HG03520 (cell line): ENCODE results near the gene SPEN.

Source experiments
- ATAC-seq: cut with Tn5 transposase; IDR thresholded peaks from one replicate; pipeline ENCODE4 v1.9.1; 2021; ENCODE audit warnings: mild to moderate bottlenecking, moderate library complexity; ENCODE audit not compliant: unreplicated experiment

The SPEN gene

DNA sequence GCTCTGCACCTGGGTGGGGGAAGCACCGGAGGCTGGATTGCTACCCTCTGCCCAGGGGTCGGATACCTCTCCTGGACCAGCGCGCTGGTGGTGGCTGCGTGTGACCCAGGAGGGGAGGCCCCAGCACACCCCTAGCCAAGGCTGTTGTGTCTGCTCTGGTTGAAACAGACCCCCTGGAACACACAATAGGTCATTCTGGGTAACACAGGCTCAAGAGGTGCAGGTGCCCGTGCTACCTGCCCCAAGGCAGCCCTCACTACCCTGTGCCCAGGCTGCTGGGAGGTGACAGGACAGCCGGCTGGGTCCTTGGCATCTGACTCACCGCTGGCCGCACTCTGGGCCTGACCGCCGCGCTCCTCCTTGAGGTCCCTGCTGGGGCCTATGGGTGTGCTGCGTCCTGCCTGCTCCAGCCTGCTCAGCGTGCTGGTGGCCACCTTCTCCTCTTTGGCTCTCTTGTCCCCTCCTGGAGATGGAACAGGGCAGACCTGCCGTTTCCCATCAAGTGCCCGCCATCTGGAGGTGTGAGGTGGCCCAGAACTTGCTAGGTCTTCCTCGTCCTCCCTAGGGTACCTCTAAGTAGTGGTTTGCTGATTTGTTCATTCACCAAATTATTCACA, 98.4 kb downstream of the SPEN start:
- ATAC-seq = no peak

DNA sequence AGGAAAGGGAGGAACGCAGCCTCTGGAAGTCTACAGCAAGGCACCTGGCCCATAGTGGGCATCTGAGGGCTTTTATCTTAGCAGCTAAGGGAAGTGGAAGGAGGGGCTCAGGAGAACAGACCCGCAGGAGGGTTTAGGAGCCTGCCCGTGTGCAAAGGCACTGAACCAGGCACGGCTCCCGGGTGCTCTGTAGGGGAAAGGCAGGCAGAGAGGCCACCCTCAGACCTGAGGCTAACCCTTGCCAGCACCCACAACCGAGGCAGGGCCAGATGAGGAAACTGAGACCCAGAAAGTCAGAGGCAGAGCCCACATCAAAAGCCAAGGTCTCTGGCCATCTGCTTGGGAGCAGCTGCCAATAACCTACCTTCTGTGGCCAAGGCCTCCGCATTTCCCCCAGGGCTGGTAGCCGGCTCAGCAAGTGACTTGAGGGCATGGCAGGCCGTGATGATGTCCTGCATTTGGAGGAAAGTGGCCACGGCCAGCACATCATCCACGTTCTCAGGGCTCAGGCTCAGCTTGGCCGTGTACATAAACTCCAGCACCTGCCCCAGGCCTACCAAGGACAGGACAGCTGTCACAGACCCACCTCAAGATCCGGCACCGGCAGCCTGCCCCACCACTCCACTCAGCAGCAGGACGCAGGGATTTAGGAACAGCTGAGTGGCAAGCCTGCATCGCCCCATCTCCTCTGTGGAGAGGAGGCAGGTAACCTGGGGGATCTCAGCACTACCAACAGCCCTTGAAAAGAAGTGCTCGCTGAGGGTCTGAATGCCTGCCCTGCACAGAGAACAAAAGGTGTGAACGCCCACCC, 99.3 kb downstream of the SPEN start:
- no peak for ATAC-seq

DNA sequence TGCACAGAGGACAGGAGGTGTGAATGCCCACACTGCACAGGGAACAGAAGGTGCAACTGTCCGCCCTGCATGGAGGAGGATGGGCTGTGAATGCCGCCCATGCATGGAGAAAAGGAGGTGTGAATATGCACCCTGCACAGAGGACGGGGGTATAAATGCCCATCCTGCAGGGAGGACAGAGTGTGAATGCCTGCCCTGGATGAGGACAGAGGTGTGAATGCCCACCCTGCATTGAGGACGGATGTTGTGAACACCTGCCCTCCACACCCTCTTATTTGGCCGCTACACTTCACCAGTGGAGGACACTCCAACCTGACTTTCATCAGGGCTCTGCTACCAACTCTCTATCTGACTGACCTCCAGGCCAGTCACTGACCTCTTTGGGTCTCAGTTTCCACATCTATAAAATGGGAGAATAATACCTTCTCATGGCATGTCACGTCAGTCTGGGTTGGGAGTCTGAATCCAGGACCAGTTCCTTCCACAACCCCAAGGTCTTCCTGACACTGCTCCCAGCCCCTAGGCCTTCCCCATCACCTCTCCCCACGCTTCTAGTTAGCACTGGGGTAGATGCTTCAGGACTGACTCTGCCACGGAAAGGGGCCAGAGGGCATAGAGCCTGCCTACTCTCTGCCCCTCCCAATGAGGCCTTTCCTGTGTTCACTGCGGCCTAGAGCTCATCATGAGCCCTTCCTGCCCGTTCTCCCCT, 100.0 kb downstream of the SPEN start:
- ATAC-seq = no peak

DNA sequence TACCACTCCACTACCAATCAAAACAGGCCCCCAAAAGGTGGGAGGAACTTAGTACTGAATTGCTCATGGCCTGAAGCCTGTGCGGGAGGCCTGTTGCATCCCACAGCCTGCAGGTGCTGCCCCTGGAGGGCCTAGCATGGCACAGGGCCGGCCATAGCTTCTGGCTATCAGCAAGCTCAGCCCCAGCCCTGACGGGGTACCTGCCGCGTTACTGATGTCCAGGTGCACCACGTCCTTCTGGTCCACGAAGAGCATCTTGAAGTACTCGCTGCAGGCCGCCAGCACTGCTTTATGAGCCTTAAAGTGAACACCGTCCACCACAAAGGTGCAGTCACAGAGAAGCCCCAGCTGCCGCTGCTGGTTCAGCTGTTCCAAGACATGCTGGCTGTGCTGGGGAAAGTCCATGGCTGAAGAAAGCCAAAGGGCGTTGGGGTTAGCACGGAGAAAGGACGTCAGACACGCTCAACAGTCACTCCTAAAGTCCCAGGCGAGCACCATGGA, 100.6 kb downstream of the SPEN start:
- ATAC-seq = no peak

DNA sequence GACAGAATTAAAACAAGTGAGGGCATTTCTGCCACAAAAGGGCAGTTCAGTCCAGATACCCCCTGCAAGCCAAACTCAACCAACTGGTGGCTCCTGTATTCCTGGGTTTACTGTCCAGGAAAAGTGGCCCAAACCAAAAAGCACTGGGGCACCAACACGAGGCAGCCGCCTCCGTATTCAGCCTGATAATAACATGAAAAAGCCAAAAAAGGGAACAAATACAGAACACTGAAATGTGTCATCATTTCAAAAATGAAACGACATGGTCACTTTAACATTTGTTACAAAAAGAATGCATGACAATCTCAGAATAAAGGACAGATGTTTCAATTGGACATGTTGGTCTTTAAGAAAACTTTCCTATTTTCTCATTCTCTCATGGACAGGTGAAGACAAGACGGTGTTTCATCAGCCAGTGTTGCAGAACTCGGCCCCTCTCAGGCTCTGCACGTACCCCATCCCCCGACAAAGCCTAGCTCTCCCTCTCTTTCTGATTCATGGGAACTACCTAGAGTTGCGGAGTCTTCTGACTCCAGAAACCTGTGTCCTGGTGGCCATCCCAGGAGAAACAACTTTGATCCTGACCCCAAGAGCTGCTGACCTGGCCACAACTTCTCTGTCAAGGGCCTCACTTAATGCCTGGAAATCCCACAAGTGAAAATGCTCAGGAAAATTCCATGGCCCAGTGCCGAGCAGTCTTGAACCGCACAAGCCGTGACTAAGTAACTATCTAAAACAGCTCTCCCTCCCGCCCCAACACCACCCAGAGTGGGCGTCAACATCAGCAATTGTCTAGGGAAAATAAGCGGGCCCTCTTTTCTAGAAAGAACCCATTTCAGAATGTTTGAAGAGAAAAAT, 101.3 kb downstream of the SPEN start:
- no peak for ATAC-seq

DNA sequence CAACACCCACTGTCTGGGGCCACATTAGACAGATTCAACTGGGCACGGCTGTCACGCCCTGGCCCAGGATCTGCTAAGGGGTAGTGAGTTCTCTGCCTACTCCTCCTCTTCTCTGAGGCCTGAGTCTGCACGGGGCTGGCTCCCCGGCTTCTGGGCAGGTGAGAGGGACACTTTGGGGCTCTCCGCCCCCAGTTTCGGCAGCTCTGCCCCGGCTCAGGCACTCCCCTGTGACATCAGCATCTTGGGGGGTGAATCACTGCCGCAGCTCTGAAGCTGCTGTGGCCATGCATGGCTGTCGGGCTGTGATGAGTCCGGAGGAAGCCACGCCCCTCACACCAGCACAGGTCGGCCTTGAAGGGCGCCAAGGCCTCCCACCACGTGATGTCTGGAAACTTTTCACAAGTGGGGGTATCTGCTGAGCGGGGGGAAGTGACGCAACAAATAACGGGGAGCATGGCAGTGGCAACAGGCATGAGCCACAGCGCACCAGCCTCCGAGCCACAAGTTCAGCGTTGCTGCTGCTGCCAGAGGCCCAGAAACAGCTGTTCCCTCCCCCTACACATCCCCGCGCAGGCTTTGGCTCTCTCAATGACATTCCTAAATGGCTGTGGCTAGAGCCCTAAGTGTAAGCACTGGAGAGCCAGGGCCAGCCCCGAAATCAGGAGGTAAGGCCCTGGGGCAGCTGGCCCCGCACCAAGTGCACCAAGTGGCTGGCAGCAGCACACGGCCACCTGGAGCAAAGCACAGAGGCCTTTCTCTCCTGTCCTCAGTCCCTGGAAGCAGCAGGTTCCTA, 102.1 kb downstream of the SPEN start:
- peak; percentile 86 for ATAC-seq

DNA sequence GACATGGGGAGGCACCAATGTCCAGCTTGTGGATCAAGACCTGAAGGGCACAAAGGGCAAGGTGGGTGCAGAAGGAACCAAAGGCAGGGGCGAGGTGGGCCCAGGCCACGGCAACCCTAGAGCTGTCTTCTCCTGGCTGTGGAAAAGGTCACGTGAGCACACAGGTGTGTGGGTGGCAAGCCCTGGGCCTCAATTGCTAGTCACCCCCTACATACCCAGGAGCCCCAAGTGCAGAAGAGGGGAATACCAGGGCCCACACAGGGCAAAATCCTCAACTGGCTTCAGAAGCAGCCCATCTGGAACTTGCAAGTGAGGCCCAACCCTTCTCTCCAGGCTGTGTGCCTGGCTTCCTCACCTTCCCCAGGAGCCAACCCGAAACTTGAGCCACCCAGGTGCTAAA, 102.8 kb downstream of the SPEN start:
- no peak for ATAC-seq

DNA sequence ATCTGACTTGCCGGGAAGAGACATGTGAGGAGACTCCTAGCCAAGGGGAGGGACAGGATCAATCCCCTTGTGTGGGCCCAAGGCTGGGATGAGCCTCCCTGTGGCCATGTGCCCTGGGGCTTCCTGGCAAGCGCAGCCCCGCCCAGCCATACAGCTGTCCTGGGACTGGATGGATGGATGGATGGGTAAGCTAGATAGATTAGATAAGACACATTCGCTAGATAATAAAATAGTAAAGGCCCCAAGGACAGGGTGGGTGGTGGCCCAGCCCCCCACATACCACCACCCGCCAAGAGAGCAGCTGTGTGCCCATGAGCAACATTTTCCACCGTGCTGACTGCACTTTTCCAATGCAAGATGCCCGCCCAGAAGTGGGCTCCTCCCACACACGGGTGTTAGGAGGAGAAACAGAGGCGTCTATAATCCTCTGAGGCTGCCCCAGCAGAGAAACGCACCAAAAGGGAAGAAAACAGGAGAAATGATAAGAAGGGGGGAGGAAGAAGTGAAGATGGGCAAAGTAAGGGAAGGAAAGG, 103.3 kb downstream of the SPEN start:
- ATAC-seq = no peak

DNA sequence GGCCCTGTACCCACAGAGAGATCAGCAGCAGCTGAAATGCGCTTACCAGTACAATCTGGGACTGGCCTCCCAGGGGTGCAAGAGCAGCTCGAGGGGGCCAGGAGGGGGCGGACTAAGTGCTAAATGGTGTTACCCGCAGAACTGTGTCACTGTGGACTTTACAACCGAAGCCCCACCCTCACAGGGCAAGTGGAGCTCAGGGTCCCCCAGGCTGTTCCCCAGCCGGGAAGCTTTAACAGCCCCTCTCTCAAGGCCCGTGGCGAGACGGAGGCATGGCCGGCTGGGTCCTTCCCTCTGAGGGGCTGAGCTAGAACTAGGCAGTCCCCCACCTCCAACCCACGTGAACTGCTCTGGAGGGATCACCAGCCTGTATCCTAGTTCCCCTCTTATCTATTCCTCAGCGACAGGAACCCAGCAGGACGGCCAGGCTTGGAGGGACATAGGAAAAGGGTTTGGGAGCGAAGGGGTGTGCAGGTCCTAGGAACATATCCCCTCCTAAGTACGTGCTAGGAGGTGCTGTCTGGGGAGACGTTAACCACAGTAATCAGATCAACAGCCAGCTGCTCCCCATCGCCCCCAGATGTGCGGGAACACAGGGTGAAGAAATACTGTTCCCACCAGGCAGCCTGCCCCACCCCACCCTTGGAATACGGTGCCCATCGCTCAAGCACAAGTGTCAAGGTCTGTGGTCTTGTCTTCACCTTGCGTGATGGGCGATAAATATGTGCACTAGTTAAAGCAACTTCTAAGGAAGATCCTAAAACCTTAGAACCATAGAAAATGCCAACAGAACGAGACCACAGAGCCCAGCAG, 104.0 kb downstream of the SPEN start:
- ATAC-seq = no peak

DNA sequence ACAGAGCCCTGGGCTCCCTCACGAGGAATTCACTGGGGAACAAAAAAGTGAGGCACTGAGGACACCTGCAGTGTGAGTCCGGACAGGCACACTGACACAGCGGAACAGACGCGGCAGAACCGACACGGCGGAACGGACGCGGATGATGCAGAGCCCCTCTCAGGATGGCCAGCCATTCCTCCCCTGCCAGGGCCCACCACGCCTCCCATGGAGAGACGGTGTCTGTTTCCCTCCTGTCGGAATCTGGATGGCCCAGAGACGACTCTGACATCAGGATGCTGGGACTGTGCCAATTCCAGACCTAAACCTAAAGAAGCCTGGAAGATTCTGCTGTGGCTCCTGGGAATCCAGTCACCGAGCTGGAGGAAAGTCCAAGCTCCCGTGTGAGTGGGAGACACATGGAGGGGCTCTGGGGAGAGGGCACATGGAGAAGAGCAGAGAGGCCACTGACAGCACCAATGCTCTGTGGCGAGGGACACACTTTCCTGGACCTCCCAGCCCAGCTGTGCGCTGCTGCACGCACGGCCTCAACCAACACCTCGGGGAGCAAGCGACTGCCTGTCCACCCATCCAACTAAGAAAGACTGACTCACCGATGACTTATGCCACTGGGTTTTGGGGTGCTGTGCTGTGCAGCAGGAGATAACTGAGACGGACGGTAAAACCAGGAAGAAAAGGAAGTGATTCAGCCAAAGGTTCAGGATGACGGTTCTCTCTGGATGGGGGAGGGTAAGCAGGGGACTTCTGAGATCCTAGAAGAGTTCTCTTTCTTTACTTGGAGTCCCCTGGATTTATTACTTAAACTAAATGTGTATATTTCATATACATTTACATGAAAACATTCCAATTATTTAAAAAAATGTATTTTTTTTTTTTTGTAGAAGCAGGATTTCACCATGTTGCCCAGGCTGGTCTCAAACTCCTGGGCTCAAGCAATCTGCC, 105.1 kb downstream of the SPEN start:
- no peak for ATAC-seq

DNA sequence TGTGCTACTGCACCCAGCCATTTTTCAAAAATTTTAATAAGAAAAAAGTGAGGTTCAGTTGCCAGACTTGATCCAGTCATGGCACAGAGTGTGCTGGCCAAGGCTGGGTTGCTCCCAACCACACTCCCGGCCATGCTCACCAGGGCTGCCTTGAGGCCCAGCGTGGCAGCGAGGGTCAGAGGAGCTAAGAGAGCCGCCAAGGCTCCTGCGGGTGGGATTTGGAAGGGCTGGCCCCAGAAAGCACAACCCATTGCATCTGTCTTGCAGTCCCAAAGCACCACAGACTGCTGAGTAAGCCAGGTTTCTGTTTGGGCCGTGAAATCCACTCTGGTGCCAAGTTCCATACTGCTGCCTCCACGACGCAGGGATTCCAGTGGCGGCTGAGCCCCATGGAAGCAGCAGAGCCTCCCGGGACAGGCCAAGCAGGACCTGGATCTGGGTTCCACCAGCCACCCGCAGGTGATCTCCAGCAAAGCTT, 105.8 kb downstream of the SPEN start:
- no peak for ATAC-seq

DNA sequence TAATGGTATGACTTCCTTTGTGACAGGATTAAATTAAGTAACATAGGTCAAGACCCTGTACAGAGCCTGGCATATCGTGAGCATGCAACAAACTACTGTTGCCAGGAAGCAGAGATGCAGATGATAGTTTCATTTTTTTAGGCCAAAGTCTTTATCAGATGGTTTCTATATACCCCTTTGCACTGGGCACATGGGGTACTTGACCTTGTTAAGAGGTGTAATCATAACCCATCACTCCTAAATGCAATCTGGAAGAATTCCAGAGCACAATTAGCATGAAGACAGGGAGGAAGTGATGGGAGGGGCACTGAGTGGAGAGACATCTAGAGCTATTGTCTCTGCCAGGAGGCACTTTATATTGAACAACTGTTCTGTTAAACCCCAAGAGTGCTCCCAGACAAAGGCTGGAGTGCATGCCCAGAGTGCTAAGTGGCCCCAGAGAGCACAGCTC, 106.3 kb downstream of the SPEN start:
- no peak for ATAC-seq

DNA sequence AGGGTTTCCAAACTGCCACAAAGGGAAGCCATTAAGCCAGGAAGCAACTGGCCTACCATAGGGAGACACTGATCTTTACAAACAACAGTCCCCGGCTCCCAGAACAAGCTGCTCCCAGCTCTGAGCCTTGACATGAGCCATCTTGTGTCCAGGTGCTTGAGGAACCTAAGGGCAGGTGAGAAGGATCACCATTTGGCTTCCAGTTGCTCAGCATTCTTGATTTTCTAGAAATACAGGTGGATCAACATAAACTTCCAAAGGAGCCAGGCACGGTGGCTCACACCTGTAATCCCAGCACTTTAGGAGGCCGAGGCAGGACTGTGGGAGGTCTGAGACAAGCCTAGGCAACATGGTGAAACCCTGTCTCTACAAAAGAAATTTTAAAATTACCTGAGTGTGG, 106.8 kb downstream of the SPEN start:
- ATAC-seq = no peak

DNA sequence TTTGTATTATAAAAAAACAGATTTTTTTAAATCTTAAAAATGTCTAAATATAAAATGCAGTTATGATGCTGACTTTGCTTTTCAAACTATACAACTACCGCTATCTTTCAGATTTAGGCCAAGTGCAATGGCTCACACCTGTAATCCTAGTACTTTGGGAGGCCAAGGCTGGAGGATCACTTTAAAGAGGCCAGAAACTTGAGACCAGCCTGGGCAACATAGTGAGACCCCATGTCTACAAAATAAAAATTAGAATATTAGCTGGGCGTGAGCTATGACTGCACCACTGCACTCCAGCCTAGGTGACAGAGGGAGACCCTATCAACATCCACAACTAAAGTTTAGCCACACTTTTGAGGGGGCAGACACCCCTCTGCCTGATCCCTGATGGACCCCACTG, 108.0 kb downstream of the SPEN start:
- ATAC-seq = no peak

DNA sequence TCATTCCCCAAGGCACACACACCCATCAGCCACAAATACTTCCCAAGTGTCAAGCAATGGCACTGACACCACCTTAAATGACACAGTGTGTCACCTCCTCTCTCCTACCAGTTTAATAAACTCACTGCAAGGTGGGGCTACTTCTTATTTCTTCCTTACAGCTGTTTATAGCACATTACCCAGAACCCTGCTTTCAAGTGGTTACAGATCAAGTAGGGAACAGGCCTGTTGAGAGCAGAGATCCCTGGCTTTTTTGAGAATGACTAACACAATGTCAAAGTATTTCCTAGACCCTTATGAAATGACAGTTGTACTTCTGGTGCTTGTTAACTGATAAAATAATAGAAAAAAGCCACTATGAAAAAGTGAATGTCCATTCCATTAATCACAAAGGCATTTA, 108.6 kb downstream of the SPEN start:
- no peak for ATAC-seq

DNA sequence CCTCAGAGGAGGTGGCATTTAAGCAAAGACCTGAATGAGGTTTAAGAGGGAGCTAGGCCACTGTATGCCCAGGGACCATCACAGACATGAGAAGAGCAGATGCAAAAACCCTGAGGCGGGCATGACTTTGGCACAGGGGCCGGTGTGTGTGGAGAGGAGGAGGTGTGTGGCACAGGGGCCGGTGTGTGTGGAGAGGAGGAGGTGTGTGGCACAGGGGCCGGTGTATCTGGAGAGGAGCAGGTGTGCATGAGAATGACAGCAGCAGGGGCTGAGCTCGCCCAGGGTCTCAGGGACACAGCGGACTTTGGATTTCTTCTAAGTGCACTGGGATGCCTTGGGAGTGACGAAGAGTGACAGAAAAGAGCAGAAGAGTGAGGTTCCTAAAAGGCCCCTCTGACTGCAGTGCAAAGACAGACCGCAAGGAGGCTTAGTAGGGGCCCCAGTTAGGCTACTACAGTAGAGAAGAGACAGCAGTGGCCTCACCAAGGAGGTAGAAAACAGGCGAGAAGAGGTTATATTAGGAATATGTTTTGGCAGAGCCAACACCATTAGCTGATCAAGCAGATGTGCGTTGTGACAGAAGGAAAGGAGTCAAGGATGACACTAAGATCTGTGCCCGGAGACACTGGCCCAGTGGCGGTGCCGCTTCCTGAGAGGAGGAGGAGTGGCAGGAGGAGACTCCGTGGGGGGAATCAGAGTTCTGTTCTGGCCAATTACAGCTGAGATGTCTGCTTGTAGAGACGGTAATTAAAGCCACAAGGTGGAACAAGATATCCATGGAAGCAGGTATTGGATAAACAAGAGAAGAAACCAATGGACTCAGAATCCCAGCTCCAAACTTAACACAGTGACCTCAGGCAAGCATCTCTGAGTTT, 110.0 kb downstream of the SPEN start:
- ATAC-seq = no peak

DNA sequence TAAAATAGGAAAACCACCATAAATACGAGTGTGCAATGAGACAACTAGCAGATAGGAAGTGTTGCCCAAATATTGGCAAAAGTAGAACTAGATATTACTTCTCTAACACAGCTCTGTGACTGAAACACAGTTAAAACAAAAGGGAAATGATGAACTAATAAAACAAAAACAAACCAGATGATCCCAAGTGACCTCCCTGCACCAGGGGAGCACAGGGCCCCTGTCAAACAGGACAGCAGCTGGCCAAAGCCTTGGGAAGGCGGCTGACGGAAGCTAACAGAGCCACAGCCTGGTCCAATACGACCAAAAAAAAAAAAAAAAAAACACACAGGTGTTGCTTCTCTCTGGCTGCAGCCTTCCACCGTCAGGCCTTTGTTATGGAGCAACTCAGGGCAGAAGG, 110.6 kb downstream of the SPEN start:
- ATAC-seq = no peak
